Measurements from ENCODE around the gene QSOX1. TPM values are rescaled to one million over a fixed set of nuclear protein-coding genes. Genes with fewer than 3 reads are reported as not detected.

Gene QSOX1
- total RNA-seq, 4 donors from 2014 or later, result 19.6 to 45.2 (median 28.4) TPM

DNA sequence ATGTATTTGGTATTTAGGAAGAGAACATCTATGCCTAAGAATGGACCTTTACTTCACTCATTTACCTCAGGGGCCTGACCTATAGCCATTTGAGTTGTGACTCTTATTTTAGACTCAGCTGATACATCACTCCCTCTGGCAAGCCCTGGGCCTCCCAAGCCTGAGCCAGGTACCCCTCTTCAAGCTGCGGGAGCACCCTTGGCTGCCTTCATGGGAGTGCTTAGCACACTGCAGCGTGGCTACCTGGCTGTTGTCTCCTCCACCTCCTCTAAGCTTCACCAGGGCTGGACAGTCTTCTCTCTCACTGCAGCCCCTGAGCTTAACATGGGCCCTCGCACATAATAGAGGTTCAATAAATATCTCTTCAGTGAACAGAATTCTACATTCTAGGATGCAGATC is 51.9 kb downstream of the QSOX1 start:
- Histone ChIP-seq H3K4me3 (replicated peaks in 1 of 3) (no peak overlapping the region), H3K36me3 (no peaks in the 10 kb centered on the region), H3K27ac (no peak overlapping the region), H3K4me1 (no peaks in the 10 kb centered on the region), H3K9me3 (no peaks in the 10 kb centered on the region), H3K27me3 (no peaks in the 10 kb centered on the region)
- intact Hi-C loops (cut with DNase I), result no loop called here
- no peak for TF ChIP-seq POLR2A (IDR thresholded peaks at IDR 0.05)
- DNase-seq, result no peak
- WGBS, 2 donors, result 80 to 96% methylated on average over 3 of the region's 3 CpGs

GRCh38 chr1:180208264-180208663 is 53.6 kb downstream of the QSOX1 start:
- Histone ChIP-seq H3K4me1 (no peaks in the 10 kb centered on the region), H3K9me3 (no peaks in the 10 kb centered on the region), H3K27ac (no peak overlapping the region), H3K4me3 (replicated peaks in 1 of 3) (no peak overlapping the region), H3K36me3 (no peaks in the 10 kb centered on the region), H3K27me3 (no peaks in the 10 kb centered on the region)
- 78 to 80% methylated on average over 4 of the region's 4 CpGs for WGBS, 2 donors
- TF ChIP-seq CTCF (IDR thresholded peaks at IDR 0.05) (no peak), POLR2A (IDR thresholded peaks at IDR 0.05) (no peak)
- DNase-seq, result no peak
- intact Hi-C loops (cut with DNase I), result no loop called here

DNA sequence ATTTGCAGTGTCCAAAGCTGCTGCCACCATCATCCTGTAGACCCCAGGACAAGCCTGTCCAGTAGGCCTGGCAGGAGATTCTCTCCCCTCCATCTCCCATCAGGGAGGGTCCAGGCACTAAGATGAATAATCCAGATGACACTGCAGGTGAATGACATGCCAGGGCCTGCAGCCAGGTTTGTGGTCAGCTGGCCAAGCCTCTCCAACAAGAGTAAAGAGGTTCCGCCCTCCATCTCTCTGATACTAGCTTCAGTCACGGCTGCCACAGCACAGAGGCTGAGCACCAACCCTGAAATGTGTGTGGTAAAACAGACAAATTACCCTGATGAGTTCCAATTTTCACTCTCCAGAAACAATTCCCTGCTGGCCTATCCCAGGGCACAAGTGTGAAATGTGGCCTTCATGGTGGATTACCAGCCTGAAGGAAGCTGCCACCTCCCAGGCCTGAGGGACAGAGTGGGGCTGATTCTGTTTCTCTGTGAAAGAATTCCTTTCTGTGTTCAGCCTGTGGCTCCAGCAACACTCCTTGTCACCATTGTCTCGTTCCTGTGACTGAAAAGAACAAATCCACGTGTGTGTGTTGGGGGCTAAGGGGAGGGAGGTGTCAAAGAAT is 55.4 kb downstream of the QSOX1 start:
- no peak for DNase-seq
- intact Hi-C loops (cut with DNase I), result no loop called here
- no peaks in the 10 kb centered on the region for H3K27me3 ChIP-seq
- 78 to 81% methylated on average over 4 of the region's 4 CpGs for whole genome bisulfite sequencing, 2 donors
- no peak overlapping the region for H3K27ac ChIP-seq
- no peak overlapping the region for H3K4me3 ChIP-seq (replicated peaks in 1 of 3)
- H3K9me3 ChIP-seq, result no peaks in the 10 kb centered on the region
- TF ChIP-seq CTCF (IDR thresholded peaks at IDR 0.05) (no peak), POLR2A (IDR thresholded peaks at IDR 0.05) (no peak)
- H3K4me1 ChIP-seq, result no peaks in the 10 kb centered on the region
- no peaks in the 10 kb centered on the region for H3K36me3 ChIP-seq

DNA sequence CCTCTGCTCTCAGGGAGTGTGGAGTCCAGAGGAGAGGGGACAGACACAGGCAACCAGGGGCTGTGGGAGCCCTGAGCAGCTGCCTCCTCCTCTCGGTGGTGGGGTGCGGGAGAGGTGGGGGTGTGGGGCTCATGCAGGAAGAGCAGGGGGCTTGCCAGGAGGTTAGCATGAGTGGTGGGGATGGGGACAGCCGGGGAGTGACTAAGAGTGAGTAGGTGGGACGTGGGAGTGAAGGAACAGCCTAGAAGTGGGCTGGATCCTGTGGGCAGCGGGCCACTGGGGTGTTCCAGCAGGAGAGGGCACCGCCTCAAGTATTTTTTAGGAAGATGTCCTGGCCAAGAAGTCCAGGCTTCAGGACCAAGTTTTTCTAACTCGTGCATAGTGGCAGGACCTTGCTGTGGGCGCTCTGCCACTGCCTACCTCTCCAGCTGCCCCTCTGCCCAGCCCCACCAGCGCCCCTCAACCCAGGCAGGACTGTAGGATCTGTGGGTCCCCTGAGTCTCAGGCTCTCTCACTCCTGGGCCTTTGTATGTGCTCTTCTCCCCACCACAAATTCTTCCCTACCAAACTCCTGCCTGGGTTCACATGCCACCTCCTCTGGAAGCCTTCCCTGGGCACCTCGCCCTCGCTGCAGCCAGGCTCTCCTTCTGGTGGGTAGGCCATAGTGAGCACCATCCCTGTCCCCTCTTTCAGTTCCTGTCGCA is 56.6 kb downstream of the QSOX1 start:
- intact Hi-C loops (cut with DNase I), result no loop called here
- WGBS, 2 donors, result 85 to 89% methylated on average over 12 of the region's 12 CpGs
- H3K9me3 ChIP-seq, result no peaks in the 10 kb centered on the region
- H3K27ac ChIP-seq, result no peak overlapping the region
- no peaks in the 10 kb centered on the region for H3K27me3 ChIP-seq
- no peak for DNase-seq
- no peaks in the 10 kb centered on the region for H3K4me1 ChIP-seq
- H3K36me3 ChIP-seq, result no peaks in the 10 kb centered on the region
- TF ChIP-seq CTCF (IDR thresholded peaks at IDR 0.05) (no peak), POLR2A (IDR thresholded peaks at IDR 0.05) (no peak)
- no peak overlapping the region for H3K4me3 ChIP-seq (replicated peaks in 1 of 3)

DNA sequence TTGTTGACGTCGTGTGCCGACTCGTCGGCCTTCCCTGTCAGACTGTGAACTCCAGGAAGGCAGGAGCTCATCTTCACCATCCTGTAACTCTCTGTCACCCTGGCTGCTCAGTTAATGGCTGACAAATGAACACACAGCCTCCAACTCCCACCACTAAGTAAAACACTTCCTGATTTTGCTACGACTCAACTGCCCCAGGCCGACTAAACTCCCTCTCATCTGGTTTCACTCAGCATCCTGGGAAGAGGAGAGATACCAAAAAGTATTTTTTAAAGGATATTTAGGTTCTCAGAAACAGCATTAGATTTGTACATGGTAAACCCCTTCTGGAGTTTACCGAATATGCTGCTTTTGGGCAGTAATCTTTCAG is 57.2 kb downstream of the QSOX1 start:
- Histone ChIP-seq H3K4me1 (no peaks in the 10 kb centered on the region), H3K27me3 (no peaks in the 10 kb centered on the region), H3K27ac (no peak overlapping the region), H3K9me3 (no peaks in the 10 kb centered on the region), H3K36me3 (no peaks in the 10 kb centered on the region), H3K4me3 (replicated peaks in 1 of 3) (no peak overlapping the region)
- TF ChIP-seq CTCF (IDR thresholded peaks at IDR 0.05) (no peak), POLR2A (IDR thresholded peaks at IDR 0.05) (no peak)
- intact Hi-C loops (cut with DNase I), result no loop called here
- 75 to 77% methylated on average over 8 of the region's 8 CpGs for WGBS, 2 donors
- no peak for DNase-seq

All from thyroid gland (tissue), 4 donors.